AG10803 (cell line): ENCODE data around the gene NLRP6.

Source experiments
- DNase-seq: peaks from one replicate; pipeline ENCODE4 v3.0.0; 2010; ENCODE audit warnings: low read depth
- H3K4me3 ChIP-seq: 2 replicates; pipeline ENCODE4 v1.5.1; 2011; ENCODE audit warnings: mild to moderate bottlenecking, low read length, control low read depth
- TF ChIP-seq, protein P1 (sequence below): conservative IDR thresholded peaks from 2 replicates; pipeline ENCODE4 v1.5.1; 2011; ENCODE audit warnings: mild to moderate bottlenecking, low read length, control low read depth, inconsistent platforms

The NLRP6 gene

DNA sequence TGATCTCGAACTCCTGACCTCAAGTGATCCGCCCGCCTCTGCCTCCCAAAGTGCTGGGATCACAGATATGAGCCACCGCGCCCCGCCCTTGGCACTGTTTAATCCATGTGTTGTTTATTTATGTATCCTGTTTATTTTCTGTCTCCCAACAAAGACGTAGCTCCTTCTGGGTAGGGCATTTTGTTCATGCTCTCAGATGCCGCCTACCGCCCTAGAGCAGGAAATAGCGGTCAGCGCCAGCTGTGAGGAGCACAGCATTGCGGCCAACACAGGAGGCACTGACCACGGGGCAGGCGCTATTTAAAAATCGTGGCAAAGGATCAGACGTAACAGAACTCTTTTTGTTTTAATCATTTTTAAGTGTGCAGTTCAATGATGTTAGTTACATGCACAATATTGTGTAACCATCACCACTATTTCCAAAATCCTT is 9.5 kb upstream of the NLRP6 start:
- H3K4me3 ChIP-seq: peak overlapping the region; percentile 30
- TF ChIP-seq, protein P1, sequence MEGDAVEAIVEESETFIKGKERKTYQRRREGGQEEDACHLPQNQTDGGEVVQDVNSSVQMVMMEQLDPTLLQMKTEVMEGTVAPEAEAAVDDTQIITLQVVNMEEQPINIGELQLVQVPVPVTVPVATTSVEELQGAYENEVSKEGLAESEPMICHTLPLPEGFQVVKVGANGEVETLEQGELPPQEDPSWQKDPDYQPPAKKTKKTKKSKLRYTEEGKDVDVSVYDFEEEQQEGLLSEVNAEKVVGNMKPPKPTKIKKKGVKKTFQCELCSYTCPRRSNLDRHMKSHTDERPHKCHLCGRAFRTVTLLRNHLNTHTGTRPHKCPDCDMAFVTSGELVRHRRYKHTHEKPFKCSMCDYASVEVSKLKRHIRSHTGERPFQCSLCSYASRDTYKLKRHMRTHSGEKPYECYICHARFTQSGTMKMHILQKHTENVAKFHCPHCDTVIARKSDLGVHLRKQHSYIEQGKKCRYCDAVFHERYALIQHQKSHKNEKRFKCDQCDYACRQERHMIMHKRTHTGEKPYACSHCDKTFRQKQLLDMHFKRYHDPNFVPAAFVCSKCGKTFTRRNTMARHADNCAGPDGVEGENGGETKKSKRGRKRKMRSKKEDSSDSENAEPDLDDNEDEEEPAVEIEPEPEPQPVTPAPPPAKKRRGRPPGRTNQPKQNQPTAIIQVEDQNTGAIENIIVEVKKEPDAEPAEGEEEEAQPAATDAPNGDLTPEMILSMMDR: peak; percentile 46
- peak; percentile 88 for DNase-seq

DNA sequence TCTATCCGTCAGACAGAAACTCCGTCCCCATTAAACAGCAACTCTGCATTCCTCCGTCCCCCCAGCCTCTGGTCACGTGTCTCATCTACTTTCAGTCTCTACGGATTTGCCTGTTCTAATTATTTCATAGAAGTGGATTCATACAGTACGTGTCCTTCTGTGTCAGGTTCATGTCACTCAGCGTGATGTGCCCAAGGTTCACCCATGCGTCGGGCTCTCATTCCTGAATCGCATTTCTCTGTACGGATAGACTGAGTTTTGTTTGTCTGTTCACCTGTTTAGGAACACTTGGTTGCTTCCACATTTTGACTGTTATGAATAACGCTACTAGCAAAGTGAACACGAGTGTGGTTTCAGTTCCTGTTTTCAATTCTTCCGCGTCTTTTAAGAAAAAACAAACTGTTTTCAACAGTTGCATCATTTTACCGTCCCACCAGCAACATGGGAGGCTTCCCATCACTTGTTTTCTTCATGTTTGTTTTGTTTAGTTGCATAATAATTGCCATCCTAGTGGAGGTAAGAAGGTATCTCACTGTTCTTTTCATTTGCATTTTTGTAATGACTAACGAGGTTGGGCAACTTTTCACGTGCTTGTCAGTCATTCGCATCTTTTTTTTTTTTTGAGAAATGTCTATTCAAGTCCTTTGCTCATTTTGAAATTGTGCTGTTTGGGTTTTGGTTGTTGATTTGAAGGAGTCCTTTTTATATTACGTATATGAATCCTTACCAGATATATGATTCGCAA is 8.9 kb upstream of the NLRP6 start:
- TF ChIP-seq, protein P1: 0 out of 2 replicates have a peak, but pooled peaks have one; percentile 12
- DNase-seq: peak; percentile 56
- peak overlapping the region; percentile 30 for H3K4me3 ChIP-seq

DNA sequence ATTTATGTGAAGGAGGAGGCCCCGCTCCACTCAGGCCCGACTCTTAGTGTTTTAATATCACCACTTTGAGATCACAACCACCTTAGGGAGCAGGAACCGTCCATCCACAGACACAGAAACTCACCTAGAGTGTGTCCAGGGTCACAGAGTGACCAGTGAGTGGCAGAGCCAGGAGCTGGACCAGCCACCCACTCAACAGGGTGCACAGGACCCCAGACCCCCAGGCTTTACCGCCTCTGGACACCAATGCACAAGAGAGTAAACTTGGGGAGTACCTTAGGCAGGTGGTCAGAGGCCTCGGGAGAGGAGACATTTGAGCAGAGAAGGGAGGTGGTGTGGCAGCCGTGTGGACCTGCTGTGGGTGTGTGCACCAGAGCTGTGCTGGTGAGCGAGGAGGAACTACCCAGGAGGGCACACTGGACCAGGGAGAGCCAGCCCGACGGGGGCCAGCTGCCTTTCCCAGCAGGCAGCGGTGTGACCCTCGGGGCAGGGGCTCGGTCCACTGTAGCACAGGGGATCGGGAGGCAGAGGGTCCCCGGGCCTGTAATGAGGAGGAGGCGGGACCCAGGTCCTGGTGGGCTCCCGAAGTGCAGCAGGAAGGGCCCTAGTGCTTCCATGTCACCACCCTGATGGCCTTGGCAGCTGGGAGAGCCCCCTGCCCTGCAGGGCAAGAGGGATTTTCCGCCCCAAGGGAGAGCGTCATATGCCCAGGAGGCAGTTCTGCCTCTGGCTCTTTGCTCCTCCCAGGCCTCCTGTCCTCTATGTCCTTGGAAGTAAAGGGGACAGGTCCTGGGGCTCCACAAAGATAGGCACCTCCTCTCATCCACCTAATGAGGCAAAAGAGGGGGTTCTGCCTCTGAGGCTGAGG is 7.5 kb upstream of the NLRP6 start:
- DNase-seq: no peak
- TF ChIP-seq, protein P1: no peak
- no peak overlapping the region for H3K4me3 ChIP-seq

DNA sequence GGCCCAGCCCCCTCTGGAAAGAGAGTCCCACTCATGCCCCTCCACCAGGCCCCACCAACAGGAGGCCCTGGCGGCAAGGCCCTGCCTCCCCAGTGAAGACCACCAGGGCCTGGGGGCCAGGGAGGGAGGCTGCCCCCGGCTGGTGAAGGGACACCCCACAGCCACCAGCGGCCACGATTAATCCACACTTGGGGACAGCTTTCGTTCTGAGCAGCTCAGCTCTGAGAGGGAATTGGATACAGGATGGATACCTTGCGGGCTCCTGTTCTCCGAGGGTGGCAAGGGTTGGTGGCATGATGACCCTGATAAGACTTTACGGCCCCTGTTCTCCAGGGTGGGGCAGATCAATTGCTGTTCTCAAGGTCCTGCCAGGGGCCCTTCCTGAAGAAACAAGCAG is 6.9 kb upstream of the NLRP6 start:
- TF ChIP-seq, protein P1: no peak
- DNase-seq: no peak
- no peak overlapping the region for H3K4me3 ChIP-seq

DNA sequence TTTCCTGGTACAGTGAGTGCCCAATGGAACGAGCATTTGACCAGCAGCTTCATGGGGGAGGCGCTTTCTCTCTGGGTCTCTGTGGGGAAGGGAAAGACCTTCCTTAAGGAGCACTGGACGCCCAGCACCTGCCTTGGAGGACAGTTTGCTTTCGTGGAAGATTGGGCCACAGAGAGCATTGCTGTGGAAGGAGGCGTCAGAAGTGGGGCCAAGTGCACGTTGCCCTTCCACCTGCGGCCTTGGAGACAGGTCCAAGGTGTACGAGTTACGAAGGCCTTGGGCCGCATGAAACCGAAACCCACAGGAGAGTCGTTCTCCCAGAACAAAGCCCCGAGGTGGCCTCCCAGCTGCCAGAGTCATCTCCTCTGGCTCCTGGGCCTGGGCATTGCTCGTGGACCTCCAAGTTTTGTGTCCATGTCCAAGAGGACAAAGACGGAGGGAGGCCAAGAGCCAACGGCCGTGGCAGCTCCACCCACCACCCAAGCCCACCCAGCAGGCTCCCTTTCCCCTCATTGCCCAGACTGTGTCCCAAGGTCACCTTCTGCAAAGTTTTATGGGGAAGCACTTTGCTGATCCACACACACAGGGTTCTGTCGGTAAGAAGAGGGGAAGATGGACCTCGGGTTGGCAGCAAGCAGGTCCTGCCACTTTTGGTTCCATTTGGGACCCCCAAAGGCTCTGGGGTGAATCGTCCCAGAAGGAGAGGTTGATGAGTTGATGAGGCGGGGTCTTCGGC is 5.8 kb upstream of the NLRP6 start:
- no peak for DNase-seq
- no peak overlapping the region for H3K4me3 ChIP-seq

DNA sequence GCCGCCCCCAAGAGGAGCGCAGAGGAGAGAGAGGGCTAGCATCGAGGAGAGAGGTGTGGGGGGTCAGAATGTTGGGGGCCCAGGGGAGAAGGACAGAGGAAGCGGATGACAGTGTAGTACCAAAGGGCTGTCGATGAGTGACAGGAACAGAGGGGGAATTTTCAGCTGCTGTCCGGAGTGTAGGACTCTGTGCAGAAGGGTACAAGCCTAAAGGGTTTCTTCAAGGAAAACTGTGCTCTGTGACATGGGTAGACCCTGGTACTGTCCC is 5.3 kb upstream of the NLRP6 start:
- DNase-seq: no peak
- H3K4me3 ChIP-seq: no peak overlapping the region
- TF ChIP-seq, protein P1: no peak

More for the DNA sequence above, 5.8 kb upstream of the NLRP6 start:
- TF ChIP-seq, protein P1: no peak
